GM12873 (cell line): ENCODE data around the gene HNRNPH2.

Experiments used
- CTCF ChIP-seq: IDR thresholded peaks from 2 replicates; pipeline ENCODE4 v1.5.1; 2012; ENCODE audit warnings: low read depth, mild to moderate bottlenecking, moderate library complexity, low read length, control low read depth; ENCODE audit not compliant: insufficient read depth; ENCODE audit errors: missing control alignments

The HNRNPH2 gene

GRCh38 chrX:101430457-101431078 is 22.5 kb downstream of the HNRNPH2 start:
- no peak for TF ChIP-seq CTCF

DNA sequence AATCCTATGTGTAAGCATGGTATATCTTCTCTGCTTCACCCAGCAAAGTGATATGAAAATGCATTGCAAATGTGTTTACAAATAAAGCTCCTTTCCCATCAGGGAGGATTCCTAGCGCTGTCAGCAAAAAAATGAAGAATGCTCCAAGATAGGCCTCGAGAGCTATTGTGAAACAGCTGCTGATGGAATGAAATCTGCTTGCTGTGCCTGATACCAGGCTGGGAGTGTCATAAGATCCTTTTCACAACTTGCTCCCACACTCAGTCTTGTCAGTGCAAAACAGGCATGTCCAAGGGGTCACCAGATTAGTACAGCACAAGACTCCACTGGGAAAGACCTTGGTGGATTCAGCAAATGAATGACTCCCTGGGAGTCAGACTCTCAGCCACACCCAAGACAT is 34.1 kb downstream of the HNRNPH2 start:
- TF ChIP-seq CTCF, result no peak

- no peak for TF ChIP-seq CTCF
Observed at GRCh38 chrX:101449279-101449678, 41.3 kb downstream of the HNRNPH2 start.

- no peak for TF ChIP-seq CTCF
Observed at GRCh38 chrX:101450085-101450484, 42.1 kb downstream of the HNRNPH2 start.

DNA sequence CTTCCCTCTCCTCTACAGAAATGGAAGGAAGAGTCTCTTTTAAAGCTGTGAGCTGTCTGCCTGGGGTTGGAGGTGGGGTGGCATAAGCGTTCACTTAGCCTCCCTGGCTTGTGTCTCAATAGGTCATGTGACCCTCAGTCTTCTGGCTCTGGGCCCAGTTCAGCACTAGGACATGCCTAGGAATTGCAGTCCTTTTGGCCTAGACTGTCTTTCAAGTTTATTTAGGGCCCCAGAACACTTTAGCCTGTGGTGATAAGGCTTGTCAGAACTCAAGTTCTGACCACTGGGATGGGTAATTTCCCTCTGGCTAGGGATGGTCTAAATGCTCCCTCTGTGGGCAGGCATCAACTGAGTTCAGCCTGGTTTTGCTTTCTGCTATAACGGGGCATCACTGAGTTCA is 42.9 kb downstream of the HNRNPH2 start:
- TF ChIP-seq CTCF, result no peak

- TF ChIP-seq CTCF, result no peak
Observed at GRCh38 chrX:101452056-101452455, 44.0 kb downstream of the HNRNPH2 start.

- TF ChIP-seq CTCF, result no peak
Observed at GRCh38 chrX:101460669-101461068, 52.6 kb downstream of the HNRNPH2 start.
